Stimulated activated CD8-positive, alpha-beta memory T cell treated with anti-CD3 and anti-CD28 coated beads, Interleukin-7, amount 100 ng/mL, for 1 hour (primary cell): ENCODE results near the gene CYP3A5.

ENCODE experiments used
- DNase-seq, 2 donors: peaks; one replicate each; pipeline ENCODE4 v3.0.0-alpha.2; 2020; ENCODE audit warnings: low read depth in 2 of 2

Gene CYP3A5

GRCh38 chr7:99615989-99616358 lies 63.8 kb downstream of the CYP3A5 start:
- DNase-seq = no peak

GRCh38 chr7:99614495-99614894 lies 65.3 kb downstream of the CYP3A5 start:
- DNase-seq = no peak

- DNase-seq = no peak
These were observed 72.2 kb downstream of the CYP3A5 start for GRCh38 chr7:99607548-99607947.

- DNase-seq = no peak
These were observed 73.3 kb downstream of the CYP3A5 start for GRCh38 chr7:99606531-99606930.

GRCh38 chr7:99605527-99605926 lies 74.3 kb downstream of the CYP3A5 start:
- no peak for DNase-seq

- DNase-seq = no peak
These were observed 78.0 kb downstream of the CYP3A5 start for GRCh38 chr7:99601656-99602310.

- DNase-seq = no peak
These were observed 80.0 kb downstream of the CYP3A5 start for GRCh38 chr7:99599836-99600235.
